ENCODE measurements around the gene KRTAP10-8. TPM values are rescaled to one million over a fixed set of nuclear protein-coding genes. Genes with fewer than 3 reads are reported as not detected.
"Not testable (repeated sequence)": the region's sequence is repeated elsewhere in the genome, so short reads cannot be mapped to it uniquely, and the experiment has no call there.

Gene KRTAP10-8
- total and polyA plus RNA-seq, 2 donors (not counting 1 experiment from before 2014, with no cell fraction given): not detected

- Histone ChIP-seq H3K36me3 (ENCODE audit: control insufficient read depth, insufficient read depth, low read length) (no peaks in the 10 kb centered on the region), H3K9me3 (ENCODE audit: control insufficient read depth, insufficient read depth, low read depth, low read length) (no peaks in the 10 kb centered on the region), H3K79me2 (ENCODE audit: control insufficient read depth, insufficient read depth, low read length) (no peaks in the 10 kb centered on the region), H3K9ac (ENCODE audit: insufficient read depth, low read length) (no peak overlapping the region), H3K4me2 (ENCODE audit: extremely low read depth, insufficient read depth, low read length) (no peak overlapping the region), H2AFZ (ENCODE audit: low read length) (no peak overlapping the region), H3K27ac (ENCODE audit: insufficient read depth, low read length) (no peak overlapping the region), H4K20me1 (ENCODE audit: control insufficient read depth, extremely low read depth, insufficient read depth, low read length) (no peaks in the 10 kb centered on the region), H3K4me3 (replicated peaks in 1 of 4; ENCODE audit: control extremely low read depth in 1 of 4, insufficient read depth in 1 of 4, low read depth in 3 of 4, low read length in 4 of 4) (no peak overlapping the region), H3K4me1 (ENCODE audit: control insufficient read depth, extremely low read depth, insufficient read depth, low read length) (no peaks in the 10 kb centered on the region), H3K27me3 (ENCODE audit: control insufficient read depth, insufficient read depth, low read length) (no peaks in the 10 kb centered on the region)
- no peak for DNase-seq (ENCODE audit: low read depth in 2 of 2)
- TF ChIP-seq EZH2 (IDR thresholded peaks at IDR 0.05; ENCODE audit: low read length, missing control alignments) (no peak), CTCF (conservative IDR thresholded peaks at IDR 0.05 in 1 of 2, IDR thresholded peaks at IDR 0.05 in 1 of 2; ENCODE audit: low read depth in 1 of 2, low read length in 2 of 2) (no peak)
These were observed 8.0 kb upstream of the KRTAP10-8 start for GRCh38 chr21:44603911-44604310.

GRCh38 chr21:44606495-44606894 lies 5.4 kb upstream of the KRTAP10-8 start:
- H3K79me2 ChIP-seq (ENCODE audit: control insufficient read depth, insufficient read depth, low read length): no peaks in the 10 kb centered on the region
- no peak overlapping the region for H2AFZ ChIP-seq (ENCODE audit: low read length)
- H3K4me2 ChIP-seq (ENCODE audit: extremely low read depth, insufficient read depth, low read length): no peak overlapping the region
- DNase-seq (ENCODE audit: low read depth in 2 of 2): no peak
- H3K9me3 ChIP-seq (ENCODE audit: control insufficient read depth, insufficient read depth, low read depth, low read length): no peaks in the 10 kb centered on the region
- H3K4me3 ChIP-seq (replicated peaks in 1 of 4; ENCODE audit: control extremely low read depth in 1 of 4, insufficient read depth in 1 of 4, low read depth in 3 of 4, low read length in 4 of 4): no peak overlapping the region
- H3K27me3 ChIP-seq (ENCODE audit: control insufficient read depth, insufficient read depth, low read length): no peaks in the 10 kb centered on the region
- no peaks in the 10 kb centered on the region for H4K20me1 ChIP-seq (ENCODE audit: control insufficient read depth, extremely low read depth, insufficient read depth, low read length)
- TF ChIP-seq CTCF (conservative IDR thresholded peaks at IDR 0.05 in 1 of 2, IDR thresholded peaks at IDR 0.05 in 1 of 2; ENCODE audit: low read depth in 1 of 2, low read length in 2 of 2) (no peak), EZH2 (IDR thresholded peaks at IDR 0.05; ENCODE audit: low read length, missing control alignments) (no peak)
- H3K36me3 ChIP-seq (ENCODE audit: control insufficient read depth, insufficient read depth, low read length): no peaks in the 10 kb centered on the region
- no peaks in the 10 kb centered on the region for H3K4me1 ChIP-seq (ENCODE audit: control insufficient read depth, extremely low read depth, insufficient read depth, low read length)
- H3K27ac ChIP-seq (ENCODE audit: insufficient read depth, low read length): no peak overlapping the region
- no peak overlapping the region for H3K9ac ChIP-seq (ENCODE audit: insufficient read depth, low read length)

GRCh38 chr21:44609193-44609592 lies 2.7 kb upstream of the KRTAP10-8 start:
- no peak for DNase-seq (ENCODE audit: low read depth in 2 of 2)
- H2AFZ ChIP-seq (ENCODE audit: low read length): no peak overlapping the region
- H3K79me2 ChIP-seq (ENCODE audit: control insufficient read depth, insufficient read depth, low read length): no peaks in the 10 kb centered on the region
- H3K4me2 ChIP-seq (ENCODE audit: extremely low read depth, insufficient read depth, low read length): no peak overlapping the region
- no peak overlapping the region for H3K27ac ChIP-seq (ENCODE audit: insufficient read depth, low read length)
- H3K36me3 ChIP-seq (ENCODE audit: control insufficient read depth, insufficient read depth, low read length): no peaks in the 10 kb centered on the region
- H3K4me3 ChIP-seq (replicated peaks in 1 of 4; ENCODE audit: control extremely low read depth in 1 of 4, insufficient read depth in 1 of 4, low read depth in 3 of 4, low read length in 4 of 4): no peak overlapping the region
- H3K4me1 ChIP-seq (ENCODE audit: control insufficient read depth, extremely low read depth, insufficient read depth, low read length): no peaks in the 10 kb centered on the region
- no peak overlapping the region for H3K9ac ChIP-seq (ENCODE audit: insufficient read depth, low read length)
- no peaks in the 10 kb centered on the region for H4K20me1 ChIP-seq (ENCODE audit: control insufficient read depth, extremely low read depth, insufficient read depth, low read length)
- no peaks in the 10 kb centered on the region for H3K9me3 ChIP-seq (ENCODE audit: control insufficient read depth, insufficient read depth, low read depth, low read length)
- TF ChIP-seq EZH2 (IDR thresholded peaks at IDR 0.05; ENCODE audit: low read length, missing control alignments) (no peak), CTCF (conservative IDR thresholded peaks at IDR 0.05 in 1 of 2, IDR thresholded peaks at IDR 0.05 in 1 of 2; ENCODE audit: low read depth in 1 of 2, low read length in 2 of 2) (no peak)
- H3K27me3 ChIP-seq (ENCODE audit: control insufficient read depth, insufficient read depth, low read length): no peaks in the 10 kb centered on the region

DNA sequence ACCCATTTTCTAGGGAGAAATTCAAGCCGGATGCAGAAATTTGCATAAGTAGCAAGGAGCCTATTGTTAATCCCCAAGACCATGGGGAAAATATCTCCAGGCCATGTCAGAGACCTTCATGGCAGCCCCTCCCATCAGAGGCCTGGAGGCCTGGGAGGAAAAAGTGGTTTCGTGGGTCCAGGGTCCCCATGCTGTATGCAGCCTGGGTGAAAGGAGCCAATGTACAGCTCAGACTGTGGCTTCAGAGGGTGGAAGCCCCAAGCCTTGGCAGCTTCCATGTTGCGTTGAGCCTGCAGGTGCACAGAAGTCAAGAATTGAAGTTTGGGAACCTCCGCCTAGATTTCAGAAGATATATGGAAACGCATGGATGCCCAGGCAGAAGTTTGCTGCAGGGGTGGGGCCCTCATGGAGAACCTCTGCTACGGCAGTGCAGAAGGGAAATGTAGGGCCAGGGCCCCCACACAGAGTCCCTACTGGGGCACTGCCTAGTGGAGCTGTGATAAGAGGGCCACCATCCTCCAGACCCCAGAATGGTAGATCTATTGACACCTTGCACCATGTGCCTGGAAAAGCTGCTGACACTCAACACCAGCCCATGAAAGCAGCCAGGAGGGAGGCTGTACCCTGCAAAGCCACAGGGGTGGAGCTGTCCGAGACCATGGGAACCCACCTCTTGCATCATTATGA lies 1.6 kb upstream of the KRTAP10-8 start:
- not testable (repeated sequence) for H4K20me1 ChIP-seq (ENCODE audit: control insufficient read depth, extremely low read depth, insufficient read depth, low read length); H3K27me3 ChIP-seq (ENCODE audit: control insufficient read depth, insufficient read depth, low read length); DNase-seq (ENCODE audit: low read depth in 2 of 2); H3K4me3 ChIP-seq (replicated peaks in 1 of 4; ENCODE audit: control extremely low read depth in 1 of 4, insufficient read depth in 1 of 4, low read depth in 3 of 4, low read length in 4 of 4); H3K36me3 ChIP-seq (ENCODE audit: control insufficient read depth, insufficient read depth, low read length); H3K4me1 ChIP-seq (ENCODE audit: control insufficient read depth, extremely low read depth, insufficient read depth, low read length); H3K9ac ChIP-seq (ENCODE audit: insufficient read depth, low read length); H3K27ac ChIP-seq (ENCODE audit: insufficient read depth, low read length); H3K9me3 ChIP-seq (ENCODE audit: control insufficient read depth, insufficient read depth, low read depth, low read length); H3K4me2 ChIP-seq (ENCODE audit: extremely low read depth, insufficient read depth, low read length); H3K79me2 ChIP-seq (ENCODE audit: control insufficient read depth, insufficient read depth, low read length); H2AFZ ChIP-seq (ENCODE audit: low read length)
